ENCODE measurements around the gene EML2. TPM values are rescaled to one million over a fixed set of nuclear protein-coding genes. Genes with fewer than 3 reads are reported as not detected.

The EML2 gene
- total and polyA plus RNA-seq, 4 donors: 37.6 to 135 (median 99.7) TPM

GRCh38 chr19:45674946-45675345 is 35.7 kb upstream of the EML2 start:
- Histone ChIP-seq H3K9me3 (ENCODE audit: control insufficient read depth, insufficient read depth, low read length) (no peaks in the 10 kb centered on the region), H3K4me3 (ENCODE audit: low read depth, low read length) (no peak overlapping the region), H3K4me1 (ENCODE audit: control insufficient read depth, insufficient read depth, low read length) (peaks cover 27% of the 10 kb centered on the region), H3K36me3 (ENCODE audit: control insufficient read depth, insufficient read depth, low read length) (no peaks in the 10 kb centered on the region), H3K27ac (ENCODE audit: low read depth, low read length) (no peak overlapping the region), H3K27me3 (ENCODE audit: control insufficient read depth, insufficient read depth, low read length) (peaks cover 62% of the 10 kb centered on the region)
- 67% methylated on average over 4 of the region's 7 CpGs for WGBS (ENCODE audit: insufficient coverage)
- no peak for DNase-seq (ENCODE audit: low read depth in 4 of 6, low spot score in 6 of 6)

- Histone ChIP-seq H3K4me1 (ENCODE audit: control insufficient read depth, insufficient read depth, low read length) (peaks cover 30% of the 10 kb centered on the region), H3K27me3 (ENCODE audit: control insufficient read depth, insufficient read depth, low read length) (peaks cover 70% of the 10 kb centered on the region), H3K36me3 (ENCODE audit: control insufficient read depth, insufficient read depth, low read length) (no peaks in the 10 kb centered on the region), H3K27ac (ENCODE audit: low read depth, low read length) (no peak overlapping the region), H3K4me3 (ENCODE audit: low read depth, low read length) (no peak overlapping the region), H3K9me3 (ENCODE audit: control insufficient read depth, insufficient read depth, low read length) (no peaks in the 10 kb centered on the region)
- 6% methylated on average over 42 of the region's 42 CpGs for WGBS (ENCODE audit: insufficient coverage)
- peak in 1 of 6 donors; percentile 27 for DNase-seq (ENCODE audit: low read depth in 4 of 6, low spot score in 6 of 6)
These were observed 31.7 kb upstream of the EML2 start for GRCh38 chr19:45670670-45671453.

- H3K4me3 ChIP-seq (ENCODE audit: low read depth, low read length): peak overlapping the region; percentile 16
- no peak overlapping the region for H3K27ac ChIP-seq (ENCODE audit: low read depth, low read length)
- H3K36me3 ChIP-seq (ENCODE audit: control insufficient read depth, insufficient read depth, low read length): no peaks in the 10 kb centered on the region
- under 1% methylated on average over 19 of the region's 19 CpGs for WGBS (ENCODE audit: insufficient coverage)
- peak in 1 of 6 donors; percentile 8 for DNase-seq (ENCODE audit: low read depth in 4 of 6, low spot score in 6 of 6)
- H3K9me3 ChIP-seq (ENCODE audit: control insufficient read depth, insufficient read depth, low read length): no peaks in the 10 kb centered on the region
- H3K27me3 ChIP-seq (ENCODE audit: control insufficient read depth, insufficient read depth, low read length): peaks cover 64% of the 10 kb centered on the region
- peaks cover 30% of the 10 kb centered on the region for H3K4me1 ChIP-seq (ENCODE audit: control insufficient read depth, insufficient read depth, low read length)
These were observed 29.2 kb upstream of the EML2 start for GRCh38 chr19:45668342-45668871.

GRCh38 chr19:45667620-45668341 is 28.6 kb upstream of the EML2 start, which contains the start of gene GIPR:
GIPR (plus strand) TSS chr19:45668221; CDS start chr19:45669521, 1,300 bp downstream.
- Histone ChIP-seq H3K4me1 (ENCODE audit: control insufficient read depth, insufficient read depth, low read length) (peaks cover 30% of the 10 kb centered on the region), H3K4me3 (ENCODE audit: low read depth, low read length) (peak within 1 kb of the TSS; percentile 16), H3K27me3 (ENCODE audit: control insufficient read depth, insufficient read depth, low read length) (peaks cover 63% of the 10 kb centered on the region), H3K36me3 (ENCODE audit: control insufficient read depth, insufficient read depth, low read length) (no peaks in the 10 kb centered on the region), H3K27ac (ENCODE audit: low read depth, low read length) (no peak within 1 kb of the TSS), H3K9me3 (ENCODE audit: control insufficient read depth, insufficient read depth, low read length) (no peaks in the 10 kb centered on the region)
- no peak for DNase-seq (ENCODE audit: low read depth in 4 of 6, low spot score in 6 of 6)
- 24% methylated on average over 8 of the region's 15 CpGs for WGBS (ENCODE audit: insufficient coverage)

GRCh38 chr19:45664575-45664974 is 25.4 kb upstream of the EML2 start:
- Histone ChIP-seq H3K4me3 (ENCODE audit: low read depth, low read length) (no peak overlapping the region), H3K27ac (ENCODE audit: low read depth, low read length) (no peak overlapping the region), H3K9me3 (ENCODE audit: control insufficient read depth, insufficient read depth, low read length) (no peaks in the 10 kb centered on the region), H3K4me1 (ENCODE audit: control insufficient read depth, insufficient read depth, low read length) (peaks cover 17% of the 10 kb centered on the region), H3K36me3 (ENCODE audit: control insufficient read depth, insufficient read depth, low read length) (no peaks in the 10 kb centered on the region), H3K27me3 (ENCODE audit: control insufficient read depth, insufficient read depth, low read length) (peaks cover 38% of the 10 kb centered on the region)
- no peak for DNase-seq (ENCODE audit: low read depth in 4 of 6, low spot score in 6 of 6)
- WGBS (ENCODE audit: insufficient coverage): 75% methylated on average over 7 of the region's 7 CpGs

- Histone ChIP-seq H3K27ac (ENCODE audit: low read depth, low read length) (no peak overlapping the region), H3K4me1 (ENCODE audit: control insufficient read depth, insufficient read depth, low read length) (peaks cover 10% of the 10 kb centered on the region), H3K4me3 (ENCODE audit: low read depth, low read length) (no peak overlapping the region), H3K36me3 (ENCODE audit: control insufficient read depth, insufficient read depth, low read length) (no peaks in the 10 kb centered on the region), H3K9me3 (ENCODE audit: control insufficient read depth, insufficient read depth, low read length) (no peaks in the 10 kb centered on the region), H3K27me3 (ENCODE audit: control insufficient read depth, insufficient read depth, low read length) (peaks cover 32% of the 10 kb centered on the region)
- 71% methylated on average over 1 of the region's 1 CpG for WGBS (ENCODE audit: insufficient coverage)
- DNase-seq (ENCODE audit: low read depth in 4 of 6, low spot score in 6 of 6): no peak
These were observed 24.6 kb upstream of the EML2 start for GRCh38 chr19:45663800-45664199.

GRCh38 chr19:45660636-45661035 is 21.4 kb upstream of the EML2 start:
- Histone ChIP-seq H3K4me3 (ENCODE audit: low read depth, low read length) (no peak overlapping the region), H3K27ac (ENCODE audit: low read depth, low read length) (no peak overlapping the region)

GRCh38 chr19:45659096-45659729 is 20.0 kb upstream of the EML2 start:
- DNase-seq (ENCODE audit: low read depth in 4 of 6, low spot score in 6 of 6): peak in 1 of 6 donors; percentile 34
- Histone ChIP-seq H3K36me3 (ENCODE audit: control insufficient read depth, insufficient read depth, low read length) (no peaks in the 10 kb centered on the region), H3K9me3 (ENCODE audit: control insufficient read depth, insufficient read depth, low read length) (no peaks in the 10 kb centered on the region), H3K27me3 (ENCODE audit: control insufficient read depth, insufficient read depth, low read length) (peaks cover 8% of the 10 kb centered on the region), H3K4me1 (ENCODE audit: control insufficient read depth, insufficient read depth, low read length) (peaks cover 5% of the 10 kb centered on the region), H3K27ac (ENCODE audit: low read depth, low read length) (no peak overlapping the region), H3K4me3 (ENCODE audit: low read depth, low read length) (no peak overlapping the region)
- WGBS (ENCODE audit: insufficient coverage): 62% methylated on average over 5 of the region's 6 CpGs

More at GRCh38 chr19:45660636-45661035, 21.4 kb upstream of the EML2 start:
- no peaks in the 10 kb centered on the region for H3K9me3 ChIP-seq (ENCODE audit: control insufficient read depth, insufficient read depth, low read length)
- DNase-seq (ENCODE audit: low read depth in 4 of 6, low spot score in 6 of 6): no peak
- WGBS (ENCODE audit: insufficient coverage): 27% methylated on average over 8 of the region's 8 CpGs
- H3K36me3 ChIP-seq (ENCODE audit: control insufficient read depth, insufficient read depth, low read length): no peaks in the 10 kb centered on the region
- H3K27me3 ChIP-seq (ENCODE audit: control insufficient read depth, insufficient read depth, low read length): peaks cover 10% of the 10 kb centered on the region
- H3K4me1 ChIP-seq (ENCODE audit: control insufficient read depth, insufficient read depth, low read length): peaks cover 5% of the 10 kb centered on the region

- 24% methylated on average over 12 of the region's 14 CpGs for WGBS (ENCODE audit: insufficient coverage)
- Histone ChIP-seq H3K27ac (ENCODE audit: low read depth, low read length) (no peak overlapping the region), H3K9me3 (ENCODE audit: control insufficient read depth, insufficient read depth, low read length) (no peaks in the 10 kb centered on the region)
These were observed 18.4 kb upstream of the EML2 start for GRCh38 chr19:45657520-45658167.

More at GRCh38 chr19:45657520-45658167, 18.4 kb upstream of the EML2 start:
- peaks cover 5% of the 10 kb centered on the region for H3K4me1 ChIP-seq (ENCODE audit: control insufficient read depth, insufficient read depth, low read length)
- no peak for DNase-seq (ENCODE audit: low read depth in 4 of 6, low spot score in 6 of 6)
- H3K4me3 ChIP-seq (ENCODE audit: low read depth, low read length): no peak overlapping the region
- no peaks in the 10 kb centered on the region for H3K36me3 ChIP-seq (ENCODE audit: control insufficient read depth, insufficient read depth, low read length)
- H3K27me3 ChIP-seq (ENCODE audit: control insufficient read depth, insufficient read depth, low read length): peaks cover 6% of the 10 kb centered on the region

Measured in spinal cord (tissue), 10 donors.